ENCODE measurements around the gene BICD2.

BICD2 gene

DNA sequence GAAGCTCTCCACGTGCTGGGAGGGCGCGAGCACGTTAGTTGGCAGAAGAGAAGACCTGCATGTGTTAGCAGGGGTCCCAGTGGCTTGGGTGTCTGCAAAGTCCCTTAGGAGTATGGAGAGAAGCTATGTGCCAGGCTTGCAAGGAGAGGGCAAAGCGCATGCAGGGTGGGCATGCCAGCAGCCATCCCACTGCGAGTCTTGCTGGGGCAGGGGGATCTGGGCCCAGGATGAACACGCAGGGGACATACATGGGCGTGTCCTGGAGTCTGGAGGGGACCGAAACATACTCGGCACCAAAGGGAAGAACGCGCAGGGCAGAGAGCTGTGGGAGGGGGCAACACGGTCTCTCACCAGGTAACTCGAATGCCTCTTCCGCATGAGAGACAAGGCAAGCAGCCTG, 51.1 kb downstream of the BICD2 start:
- no peak for DNase-seq

DNA sequence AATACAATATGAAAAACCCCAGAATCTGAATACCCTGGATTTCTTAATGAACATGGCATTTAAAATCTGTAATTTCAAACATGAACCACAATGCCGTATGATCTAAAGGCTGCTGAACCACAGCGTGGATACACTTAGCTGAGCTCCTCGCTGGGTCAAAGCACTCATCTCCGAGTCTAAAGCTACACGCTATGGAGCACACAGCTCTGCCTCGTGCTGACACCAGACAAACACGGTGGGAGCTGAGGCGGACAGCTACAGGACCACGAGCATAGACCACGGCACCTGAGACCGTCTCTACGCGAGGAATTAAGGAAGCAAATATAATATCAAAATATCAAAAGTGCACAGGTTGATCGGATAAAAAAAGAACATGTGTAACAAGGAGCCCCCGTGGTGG, 51.9 kb downstream of the BICD2 start:
- DNase-seq = no peak

DNA sequence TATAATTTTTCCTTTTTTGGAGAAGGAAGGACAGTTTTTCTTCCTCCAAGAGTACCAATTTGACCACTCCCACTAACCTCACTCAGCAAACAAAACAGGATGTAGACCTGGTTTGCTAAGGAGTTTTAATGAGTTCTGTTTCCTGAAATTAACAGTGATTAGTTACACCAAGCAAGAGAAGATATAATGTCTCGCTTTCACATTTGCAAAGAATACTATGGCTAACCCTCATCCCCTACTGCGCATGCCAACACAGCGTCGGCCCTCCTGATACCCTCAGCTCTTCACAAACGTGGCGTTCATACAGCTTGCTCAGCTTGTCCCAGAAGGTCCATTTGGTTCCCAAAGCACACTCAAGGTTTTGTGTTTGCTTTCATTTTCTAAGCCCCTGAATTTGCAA, 52.8 kb downstream of the BICD2 start:
- DNase-seq = no peak

DNA sequence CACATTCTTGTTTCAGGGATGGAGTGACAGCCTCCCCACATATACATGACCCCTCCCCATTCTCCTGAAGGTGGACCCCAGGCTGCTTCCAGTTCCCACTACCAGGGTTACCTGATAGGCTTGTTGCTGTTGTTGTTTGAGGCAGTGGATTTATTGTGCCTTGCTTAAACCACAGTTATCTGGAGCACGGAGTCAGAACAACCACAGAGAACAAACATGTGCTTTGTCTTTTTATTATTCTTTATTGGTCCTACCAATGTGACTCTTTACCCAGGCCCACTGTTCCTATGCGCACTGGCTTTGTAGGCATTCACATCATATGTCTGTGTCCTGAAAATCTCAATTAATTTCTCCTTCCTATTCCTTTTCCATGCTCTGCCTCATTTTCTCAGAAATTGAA, 53.5 kb downstream of the BICD2 start:
- no peak for DNase-seq

DNA sequence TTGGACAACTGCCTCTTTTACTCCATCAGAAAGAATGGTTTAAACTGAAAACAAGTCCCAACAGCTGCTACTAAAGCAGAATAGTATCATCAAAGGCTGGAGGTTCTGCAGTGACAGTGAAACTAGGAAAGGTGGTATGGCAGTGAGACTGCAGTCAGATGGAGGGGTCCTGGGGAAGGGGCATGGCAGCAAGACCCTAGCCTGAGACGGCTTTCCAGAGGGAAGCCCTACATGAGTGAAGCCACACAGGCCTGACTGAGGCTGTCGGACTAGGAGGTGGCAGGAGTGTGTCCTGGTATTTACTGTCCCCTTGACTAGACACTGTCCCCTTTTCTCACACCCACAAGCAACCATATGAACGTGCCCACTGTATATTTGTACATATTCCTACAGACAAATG, 54.3 kb downstream of the BICD2 start:
- DNase-seq = no peak

DNA sequence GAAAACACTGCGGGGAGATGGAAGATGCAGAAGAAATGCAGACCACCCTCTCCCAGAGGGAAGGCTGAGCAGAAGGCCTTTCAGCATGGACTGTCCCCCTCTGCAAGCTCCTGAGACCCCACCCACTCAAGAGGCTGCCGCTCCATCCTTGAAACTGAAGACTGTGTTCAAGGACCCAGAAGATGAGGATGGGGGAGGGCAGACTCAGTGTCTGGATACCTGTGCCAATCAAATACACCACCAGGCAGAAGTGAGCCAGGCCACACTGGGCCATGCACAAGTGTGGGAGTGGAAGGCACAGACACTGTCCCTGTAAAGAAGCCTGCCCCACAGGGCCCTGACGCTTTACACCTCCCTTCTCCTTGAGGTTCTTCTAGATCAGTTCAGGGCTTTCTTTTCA, 54.7 kb downstream of the BICD2 start:
- DNase-seq = no peak

DNA sequence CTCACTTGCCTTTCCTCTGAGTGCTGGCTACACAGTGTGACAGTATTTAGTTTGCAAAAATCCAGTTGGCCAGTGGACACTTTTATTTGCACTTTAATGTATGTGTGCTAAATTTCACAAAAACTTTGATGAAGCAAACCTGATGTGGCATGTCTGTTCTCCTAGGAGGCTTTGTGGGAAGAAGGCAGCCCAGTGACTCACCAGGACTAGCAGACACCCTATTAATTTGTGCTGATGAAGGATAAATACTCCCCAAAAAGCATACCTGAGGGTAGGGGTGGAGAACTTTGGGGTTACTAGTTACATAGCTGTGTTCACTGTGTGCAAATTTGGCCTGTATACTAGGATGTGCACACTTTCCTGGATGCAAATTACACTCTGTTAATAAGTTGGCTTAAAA, 55.4 kb downstream of the BICD2 start:
- no peak for DNase-seq

DNA sequence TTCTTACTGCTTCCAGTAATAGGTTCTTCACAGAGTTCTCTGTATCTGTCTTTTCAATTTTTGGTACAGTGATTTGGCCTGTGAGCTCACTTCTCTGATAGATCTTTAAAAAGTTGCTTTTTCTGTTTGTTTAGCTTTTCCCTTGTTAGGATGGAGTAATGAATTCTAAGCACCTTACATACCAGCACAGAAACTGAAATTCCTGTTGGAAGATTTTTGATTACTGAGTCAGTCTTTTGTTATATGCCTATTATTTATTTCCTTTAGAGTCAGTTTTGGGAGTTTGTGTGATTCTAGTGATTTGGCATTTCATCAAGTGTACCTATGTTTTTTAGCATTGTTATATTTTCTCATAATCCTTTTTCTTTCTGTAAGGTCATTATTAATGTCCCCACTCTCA, 57.1 kb downstream of the BICD2 start:
- no peak for DNase-seq

DNA sequence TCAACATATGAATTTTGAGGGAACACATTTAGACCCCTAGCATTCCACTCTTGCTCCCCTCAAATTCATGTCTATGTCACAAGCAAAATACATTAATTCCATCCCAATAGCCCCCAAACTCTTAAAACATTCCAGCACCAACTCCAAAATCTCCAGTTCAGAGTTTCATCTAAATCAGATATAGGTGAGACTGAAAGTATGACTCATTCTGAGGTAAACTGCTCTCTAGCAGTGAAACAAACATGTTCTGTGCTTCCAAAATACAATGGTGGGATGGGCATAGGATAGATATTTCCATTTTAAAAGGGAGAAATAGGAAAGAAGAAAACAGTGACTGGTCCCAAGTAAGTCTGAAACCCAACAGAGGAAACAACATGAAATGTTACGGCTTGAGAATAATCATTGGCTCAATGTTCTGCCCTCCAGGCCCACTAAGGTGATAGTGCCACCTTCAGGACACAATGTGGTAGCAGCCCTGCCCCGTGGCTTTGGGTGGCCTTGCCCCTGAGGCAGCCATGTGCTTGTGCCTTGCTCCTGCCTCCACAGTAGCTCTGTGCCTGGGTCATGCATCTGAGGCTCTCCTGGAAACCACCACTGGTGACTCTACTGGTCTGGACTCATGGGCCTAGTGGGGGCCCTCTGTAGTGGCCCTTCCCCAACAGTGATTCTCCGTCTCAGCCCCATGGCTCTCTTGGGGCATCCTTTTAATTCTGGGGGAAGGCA, 58.3 kb downstream of the BICD2 start:
- no peak for DNase-seq

DNA sequence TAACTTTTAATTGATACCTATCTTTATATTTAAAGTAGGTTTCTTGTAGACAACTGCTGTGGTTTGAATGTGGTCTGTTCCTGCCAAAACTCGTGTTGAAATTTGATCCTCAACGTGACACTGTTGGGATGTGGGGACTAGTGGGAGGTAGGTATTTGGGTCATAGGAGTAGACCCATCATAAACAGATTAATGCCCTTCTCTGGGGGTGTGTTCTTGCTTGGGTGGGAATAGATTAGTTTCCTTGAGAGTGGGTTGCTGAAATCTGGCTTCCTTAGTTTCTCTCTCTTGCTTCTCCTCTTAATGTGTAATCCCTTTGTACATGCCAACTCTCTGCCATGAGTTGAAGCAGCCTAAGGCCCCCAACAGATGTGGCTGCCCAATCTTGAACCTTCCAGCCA, 60.1 kb downstream of the BICD2 start:
- DNase-seq = no peak

DNA sequence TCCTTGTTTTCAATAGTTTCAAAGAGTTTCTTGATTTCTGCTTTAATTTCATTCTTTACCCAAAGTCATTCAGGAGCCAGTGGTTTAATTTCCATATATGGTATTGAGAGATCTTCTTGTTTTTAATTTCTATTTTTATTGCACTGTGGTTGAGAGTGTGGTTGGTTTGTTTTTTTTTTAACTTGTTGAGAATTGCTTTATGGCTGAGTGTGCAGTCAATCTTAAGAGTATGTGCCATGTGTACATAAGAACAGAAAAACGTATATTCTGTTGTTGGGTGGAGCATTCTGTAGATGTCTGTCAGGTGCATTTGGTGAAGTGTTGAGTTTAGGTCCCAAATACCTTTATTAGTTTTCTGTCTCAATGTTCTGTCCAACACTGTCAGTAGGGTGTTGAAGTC, 68.0 kb downstream of the BICD2 start:
- no peak for DNase-seq

DNA sequence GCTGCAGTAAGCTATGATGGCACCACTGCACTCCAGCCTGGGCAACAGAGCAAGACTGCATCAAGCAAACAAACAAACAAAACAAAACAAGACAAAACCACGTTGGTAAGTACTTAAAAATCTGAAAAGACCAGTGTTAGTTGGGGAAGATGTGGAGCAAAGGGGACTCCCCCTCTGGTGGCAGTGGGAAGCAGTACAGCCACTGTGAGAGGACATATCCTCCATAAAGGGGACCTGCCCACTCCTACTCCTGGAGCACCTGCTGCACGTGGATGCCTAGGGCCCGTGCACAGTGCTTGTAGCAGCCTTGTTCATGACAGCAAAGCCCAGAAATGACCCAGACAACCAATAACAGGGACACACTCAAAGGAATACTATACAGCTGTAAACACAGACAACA, 77.7 kb downstream of the BICD2 start:
- DNase-seq = no peak

DNA sequence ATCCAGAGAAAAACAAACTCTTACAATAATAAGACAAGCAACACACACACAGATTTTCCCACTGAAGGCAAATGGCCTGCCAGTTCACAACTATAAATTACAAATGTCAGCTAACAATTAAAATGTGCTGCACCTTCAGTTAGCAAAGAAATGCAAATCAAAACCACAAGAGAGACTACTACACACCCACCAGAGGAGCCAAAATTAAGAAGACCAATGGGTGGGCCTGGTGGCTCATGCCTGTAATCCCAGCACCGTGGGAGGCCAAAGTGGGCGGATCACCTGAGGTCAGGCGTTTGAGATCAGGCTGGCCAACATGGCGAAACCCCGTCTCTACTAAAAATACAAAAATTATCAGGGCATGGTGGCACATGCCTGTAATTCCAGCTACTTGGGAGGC, 79.6 kb downstream of the BICD2 start:
- DNase-seq = no peak

DNA sequence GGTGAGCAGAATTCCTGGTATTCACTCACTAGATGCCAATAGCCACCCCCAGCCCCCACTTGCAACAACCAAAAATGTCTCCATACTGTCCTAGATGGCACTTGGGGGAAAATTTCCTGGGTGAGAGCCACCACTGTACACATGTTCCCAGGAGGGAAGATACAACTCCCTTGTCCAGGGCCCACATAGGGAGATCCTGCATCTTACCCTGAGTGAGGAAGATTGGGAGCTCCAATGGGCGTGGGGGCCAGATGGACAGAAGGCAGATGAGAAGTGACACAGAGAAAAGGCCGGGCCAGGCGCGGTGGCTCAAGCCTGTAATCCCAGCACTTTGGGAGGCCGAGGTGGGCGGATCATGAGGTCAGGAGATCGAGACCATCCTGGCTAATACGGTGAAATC, 82.4 kb downstream of the BICD2 start:
- no peak for DNase-seq

DNA sequence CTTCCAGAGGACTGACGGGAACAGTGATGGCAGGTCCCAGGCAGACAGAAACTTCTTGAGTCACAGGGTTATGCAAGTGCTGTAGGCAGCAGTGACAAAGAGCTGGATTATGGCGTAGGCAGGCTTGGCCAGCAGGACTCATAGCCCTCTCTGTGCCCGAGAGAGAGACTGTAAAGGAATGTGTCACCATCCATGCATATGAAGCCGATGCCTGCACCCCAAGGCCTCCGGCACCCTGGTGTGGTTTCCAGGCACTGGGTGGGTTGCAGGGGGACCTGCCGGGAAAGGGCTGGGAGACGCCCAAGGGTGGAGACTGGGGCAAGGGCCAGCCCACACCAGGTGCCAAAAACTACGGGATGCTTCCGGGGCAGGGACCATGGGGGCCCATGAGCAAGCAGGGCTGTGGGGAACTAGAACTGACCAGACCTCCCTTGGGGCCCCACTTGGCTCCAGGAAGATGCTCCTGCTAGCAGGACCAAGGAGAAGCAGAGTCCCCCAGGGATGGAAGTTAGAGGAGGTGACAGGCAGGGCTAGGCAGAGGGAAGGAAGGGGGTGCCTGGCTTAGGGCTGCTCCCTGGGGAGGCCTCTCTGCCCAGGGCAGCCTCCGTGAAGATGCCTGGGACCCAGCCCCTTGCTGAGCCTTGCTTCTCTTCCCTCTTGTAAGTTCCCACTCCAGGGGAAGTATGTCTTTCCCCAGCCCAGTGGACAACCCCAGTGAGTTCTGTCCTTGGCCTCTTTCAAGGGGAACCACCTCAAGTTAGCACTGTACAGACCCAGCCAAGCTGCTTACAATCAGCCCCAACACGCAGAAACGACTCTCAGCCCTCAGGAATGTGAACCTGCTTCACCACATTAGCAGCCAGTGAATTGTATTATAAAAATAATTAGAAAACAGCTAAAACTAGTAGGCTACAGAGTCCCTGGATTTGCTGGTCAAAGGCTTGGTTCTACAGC, 84.2 kb downstream of the BICD2 start:
- DNase-seq = no peak

DNA sequence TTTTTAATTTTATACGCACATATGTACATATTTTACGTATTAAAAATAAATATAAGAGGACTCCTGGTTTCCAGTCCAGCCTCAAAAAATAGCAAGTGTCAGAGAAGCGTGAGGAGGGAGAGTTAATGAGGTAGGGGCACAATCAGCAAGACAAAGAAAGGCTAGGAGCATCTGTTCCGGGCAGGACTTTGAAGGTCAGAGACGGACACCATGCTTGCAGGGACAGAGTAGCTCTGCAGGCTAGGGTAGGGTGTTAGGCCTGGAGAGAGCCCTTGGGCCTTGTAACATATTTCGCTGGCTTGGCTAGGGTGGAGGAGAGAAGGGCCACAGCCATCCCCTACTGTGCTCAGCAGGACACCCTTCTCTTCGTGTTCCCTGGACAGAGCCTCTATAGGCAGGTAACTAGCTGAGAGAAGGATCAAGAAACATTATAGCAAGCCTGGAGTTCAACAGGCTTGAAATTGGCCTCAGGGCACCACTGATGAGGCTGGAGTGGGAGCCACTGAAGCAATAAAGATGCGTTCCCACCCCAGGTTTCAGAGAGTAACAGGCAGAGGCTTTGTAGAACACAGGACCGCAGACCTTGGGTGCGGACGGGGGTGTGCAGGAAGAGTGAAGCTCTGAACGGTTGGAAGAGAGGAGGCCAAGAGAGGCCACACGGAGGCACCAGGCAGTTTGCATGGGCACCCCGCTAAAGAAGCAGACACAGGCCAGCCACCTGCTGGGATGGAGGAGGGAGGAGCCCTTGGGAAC, 85.0 kb downstream of the BICD2 start:
- no peak for DNase-seq

DNA sequence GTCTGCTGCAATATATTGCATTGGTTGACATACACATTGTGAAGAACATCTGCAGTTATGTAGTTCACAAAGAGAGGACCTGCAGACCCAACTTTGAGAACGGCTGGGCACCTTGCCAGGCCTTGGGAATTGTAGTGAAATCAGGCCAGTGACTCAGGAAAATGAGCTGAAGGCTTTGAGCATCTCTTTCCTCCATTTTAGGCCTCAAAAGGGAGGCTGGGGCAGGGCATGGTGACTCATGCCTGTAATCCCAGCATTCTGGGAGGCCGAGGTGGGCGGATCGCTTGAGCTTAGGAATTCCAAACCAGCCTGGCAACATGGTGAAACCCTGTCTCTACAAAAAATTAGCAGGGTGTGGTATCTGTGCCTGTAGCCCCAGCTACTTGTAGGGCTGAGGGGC, 93.3 kb downstream of the BICD2 start:
- no peak for DNase-seq

DNA sequence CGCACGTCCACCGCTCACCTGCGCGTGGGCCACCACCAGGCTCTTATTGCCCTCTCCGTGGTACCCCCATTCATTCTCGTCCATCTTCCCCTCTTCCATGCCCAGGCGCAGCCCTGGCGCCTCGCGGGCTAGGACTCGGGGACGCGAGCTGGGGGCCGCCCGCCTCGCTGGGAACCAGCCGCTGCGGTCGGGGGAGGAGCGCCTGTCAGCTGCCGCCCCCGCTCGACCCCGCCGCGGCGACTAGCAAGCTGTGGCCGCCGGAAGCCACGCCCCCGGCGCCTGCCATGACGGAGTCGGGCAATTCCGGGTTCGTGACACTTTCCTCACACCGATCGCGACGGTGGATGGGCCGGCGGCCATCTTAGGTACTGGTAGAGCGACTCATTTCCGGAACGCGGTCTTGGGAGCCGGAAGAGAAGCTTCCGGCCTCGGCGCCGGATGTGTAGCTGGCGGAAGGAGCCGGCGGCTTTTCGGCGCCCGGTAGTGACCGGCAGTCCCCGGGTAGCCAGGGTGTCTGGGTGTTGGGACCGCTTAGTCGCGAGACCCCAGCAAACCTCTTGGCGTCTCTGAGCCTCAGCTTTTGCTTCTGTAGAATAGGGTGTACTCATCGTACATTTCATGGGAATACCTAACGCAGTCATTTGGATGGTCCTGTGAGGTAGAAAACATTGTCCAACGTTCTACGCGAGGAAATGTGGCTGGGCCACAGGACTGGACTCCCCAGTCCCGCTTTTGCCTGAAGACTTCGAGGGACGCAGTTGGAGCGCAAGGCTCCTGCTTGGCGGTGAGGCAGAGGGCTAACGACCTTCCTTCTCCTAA, 94.5 kb downstream of the BICD2 start, which contains the start of gene IPPK:
Gene IPPK (minus strand): TSS at position 242 of the 819 bp plus-strand sequence. CDS start 143 bp downstream, at position 99.
- DNase-seq = peak; percentile 94

DNA sequence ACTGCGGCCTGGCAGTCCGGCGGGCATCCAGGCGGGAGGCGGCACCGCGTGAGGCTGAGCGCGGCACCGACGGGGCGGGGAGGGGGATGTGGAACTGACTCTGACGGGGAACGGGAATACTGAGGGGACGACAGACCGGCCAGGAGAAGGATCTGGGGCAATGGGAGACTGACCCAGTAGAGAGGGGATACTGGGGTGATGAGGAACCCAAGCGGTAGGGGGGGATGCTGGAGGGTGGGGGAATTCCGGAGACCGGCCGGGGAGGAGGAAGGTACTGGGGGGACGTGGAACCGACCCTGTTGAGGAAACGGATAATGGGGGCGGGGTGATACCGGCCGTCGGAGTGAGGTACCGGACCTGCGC, 95.1 kb downstream of the BICD2 start:
- DNase-seq = no peak

DNA sequence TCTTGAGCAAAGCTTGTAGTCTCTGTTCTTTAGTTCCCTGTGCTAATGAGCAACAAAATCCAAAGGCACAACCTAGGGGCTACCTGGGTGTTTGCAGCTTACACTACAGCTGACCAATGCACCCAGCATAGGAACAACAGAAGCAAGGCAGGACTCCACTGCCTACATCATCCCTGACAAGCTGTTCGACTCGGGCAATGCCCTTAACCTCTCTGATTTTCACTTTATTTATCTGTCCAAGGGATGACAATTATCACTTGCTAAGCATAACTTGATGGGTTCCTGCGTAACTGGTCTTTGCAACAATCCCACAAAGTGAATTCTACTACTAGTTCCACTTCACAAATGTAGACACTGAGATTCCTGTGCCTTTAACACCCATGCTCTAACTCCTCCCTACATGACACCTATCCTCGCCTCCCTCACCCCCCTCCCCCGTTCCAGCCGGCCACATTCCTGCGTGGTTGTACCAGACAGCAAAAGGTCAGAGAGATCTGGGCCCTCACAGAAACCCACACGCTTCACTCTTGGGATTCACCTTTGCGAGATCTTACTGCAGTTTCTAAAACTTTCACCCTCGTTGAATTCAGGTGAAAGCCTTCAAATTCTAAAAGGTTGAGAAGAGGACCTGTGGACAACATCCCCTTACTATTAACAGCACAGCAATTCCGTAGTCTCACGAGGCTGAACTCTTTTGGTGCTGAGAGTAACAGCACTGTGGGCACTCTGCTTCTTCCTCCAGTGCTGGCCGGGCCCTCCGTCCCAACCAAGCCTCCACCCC, 95.7 kb downstream of the BICD2 start:
- no peak for DNase-seq

DNA sequence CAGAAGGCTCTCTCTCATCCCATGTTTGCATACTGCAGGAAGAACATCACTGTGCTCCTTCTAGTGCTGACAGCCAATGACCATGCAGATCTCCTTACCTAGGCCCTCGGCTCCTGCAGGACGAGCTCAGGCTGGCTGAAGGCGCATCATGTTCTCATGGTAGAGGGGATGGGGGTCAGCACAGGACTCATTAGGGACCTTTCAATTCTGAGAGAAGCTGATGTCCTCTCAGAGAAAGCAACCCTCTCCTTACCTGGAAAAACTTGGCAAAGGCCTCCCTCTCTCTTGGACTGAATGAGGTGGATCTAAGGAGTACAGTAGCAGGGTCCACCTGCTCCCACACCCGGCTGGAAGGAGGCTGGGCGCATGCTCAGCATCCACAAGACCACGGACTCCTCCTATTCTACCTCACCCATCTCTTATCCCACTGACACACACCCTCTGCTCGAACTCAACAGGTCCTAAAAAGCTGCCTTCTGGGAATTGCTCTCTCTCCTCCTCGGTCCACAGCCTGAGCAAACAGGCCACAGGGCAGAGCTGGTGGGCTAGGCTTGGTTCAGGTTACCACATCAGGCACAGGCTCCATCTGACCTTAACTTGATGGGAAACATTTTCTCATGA, 97.6 kb downstream of the BICD2 start:
- DNase-seq = no peak
